HG03521 (cell line): ENCODE data around the gene SGPP1.
"Not testable (repeated sequence)": the region's sequence is repeated elsewhere in the genome, so short reads cannot be mapped to it uniquely, and the experiment has no call there.

Source experiments
- ATAC-seq: cut with Tn5 transposase; IDR thresholded peaks from one replicate; pipeline ENCODE4 v1.9.1; 2021; ENCODE audit warnings: mild to moderate bottlenecking, moderate library complexity; ENCODE audit not compliant: unreplicated experiment

Gene SGPP1

GRCh38 chr14:63726499-63726898, 1.4 kb downstream of the SGPP1 start:
- ATAC-seq = no peak

GRCh38 chr14:63725786-63726460, 1.9 kb downstream of the SGPP1 start:
- no peak for ATAC-seq

GRCh38 chr14:63717702-63718101, 10.2 kb downstream of the SGPP1 start:
- no peak for ATAC-seq

GRCh38 chr14:63715360-63715759, 12.5 kb downstream of the SGPP1 start:
- ATAC-seq = no peak

- no peak for ATAC-seq
Measured at GRCh38 chr14:63713764-63714163, 14.1 kb downstream of the SGPP1 start.

- no peak for ATAC-seq
Measured at GRCh38 chr14:63713058-63713457, 14.8 kb downstream of the SGPP1 start.

GRCh38 chr14:63712123-63712522, 15.7 kb downstream of the SGPP1 start:
- ATAC-seq = no peak

GRCh38 chr14:63710497-63710896, 17.4 kb downstream of the SGPP1 start:
- ATAC-seq = no peak

GRCh38 chr14:63709589-63709988, 18.3 kb downstream of the SGPP1 start:
- ATAC-seq = no peak

- no peak for ATAC-seq
Measured at GRCh38 chr14:63707216-63707615, 20.6 kb downstream of the SGPP1 start.

- ATAC-seq = no peak
Measured at GRCh38 chr14:63705561-63706070, 22.2 kb downstream of the SGPP1 start.

- not testable (repeated sequence) for ATAC-seq
Measured at GRCh38 chr14:63702530-63702929, 25.3 kb downstream of the SGPP1 start.

- ATAC-seq = no peak
Measured at GRCh38 chr14:63701606-63702299, 26.1 kb downstream of the SGPP1 start.

- ATAC-seq = no peak
Measured at GRCh38 chr14:63692310-63693020, 35.4 kb downstream of the SGPP1 start.

- ATAC-seq = no peak
Measured at GRCh38 chr14:63689132-63689531, 38.7 kb downstream of the SGPP1 start.

- no peak for ATAC-seq
Measured at GRCh38 chr14:63686926-63687325, 40.9 kb downstream of the SGPP1 start.

GRCh38 chr14:63685401-63685800, 42.5 kb downstream of the SGPP1 start:
- ATAC-seq = no peak

GRCh38 chr14:63682727-63683593, 44.9 kb downstream of the SGPP1 start:
- ATAC-seq = no peak

- ATAC-seq = no peak
Measured at GRCh38 chr14:63678536-63678935, 49.3 kb downstream of the SGPP1 start.

GRCh38 chr14:63677891-63678379, 49.9 kb downstream of the SGPP1 start:
- ATAC-seq = no peak

GRCh38 chr14:63676615-63677014, 51.2 kb downstream of the SGPP1 start:
- no peak for ATAC-seq
